GM21529 (cell line): ENCODE measurements around the gene PAGE2B.
"Not testable (repeated sequence)": the region's sequence is repeated elsewhere in the genome, so short reads cannot be mapped to it uniquely, and the experiment has no call there.

ENCODE experiments used
- ATAC-seq: cut with Tn5 transposase; IDR thresholded peaks from one replicate; pipeline ENCODE4 v1.9.1; 2021; ENCODE audit not compliant: unreplicated experiment

Gene PAGE2B

GRCh38 chrX:55107911-55108310 is 33.1 kb downstream of the PAGE2B start:
- ATAC-seq, result no peak

DNA sequence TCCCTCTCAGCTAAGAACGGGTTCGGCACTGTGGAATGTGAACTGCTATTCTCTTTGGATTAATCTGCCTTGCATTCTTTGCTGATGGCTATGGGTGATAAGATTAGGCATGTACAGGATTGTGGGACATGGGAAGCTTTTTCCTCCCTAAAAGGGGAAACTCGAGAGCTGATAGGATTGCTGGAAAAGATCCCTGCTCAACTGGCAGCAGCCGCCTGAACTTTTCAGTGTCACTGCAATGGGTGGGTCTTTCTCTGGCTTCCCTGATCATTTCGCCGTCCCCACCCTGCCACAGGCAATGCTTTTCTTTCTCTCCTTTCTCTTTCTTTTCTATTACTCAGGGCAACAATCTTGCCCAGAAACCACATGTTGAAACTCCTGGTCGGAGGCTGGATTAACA is 34.5 kb downstream of the PAGE2B start:
- ATAC-seq, result no peak

DNA sequence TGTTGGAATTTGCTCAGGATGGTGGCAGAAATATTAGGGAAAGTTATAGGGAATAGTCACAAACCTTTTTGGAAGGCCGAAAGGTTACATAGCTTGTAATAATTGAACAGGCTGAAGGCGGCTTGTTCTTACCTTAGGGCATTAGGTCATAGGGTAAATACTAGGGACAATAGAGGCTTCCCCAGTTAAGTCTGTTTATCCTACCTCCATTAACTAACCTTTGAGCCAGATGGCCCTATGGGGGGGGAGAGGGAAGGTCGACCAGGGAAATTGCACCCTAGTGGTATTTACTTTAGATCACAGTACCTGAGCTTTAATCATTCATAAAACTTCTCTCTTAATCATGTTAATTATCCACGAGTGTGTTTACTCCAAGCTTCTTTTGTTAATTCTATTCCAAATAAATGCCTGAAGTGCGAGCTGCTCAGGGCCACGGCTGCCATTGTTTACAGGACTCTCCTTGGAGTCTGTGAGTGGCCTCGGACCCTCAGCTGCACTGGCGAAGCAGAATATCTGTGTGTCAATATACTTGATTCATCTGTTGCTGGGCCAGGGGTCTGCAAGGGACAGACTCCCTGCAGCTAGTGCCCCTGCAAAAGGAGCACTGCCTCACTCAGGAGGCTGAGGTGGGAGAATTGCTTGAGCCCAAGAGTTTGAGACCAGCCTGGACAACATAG is 36.9 kb downstream of the PAGE2B start:
- no peak for ATAC-seq

DNA sequence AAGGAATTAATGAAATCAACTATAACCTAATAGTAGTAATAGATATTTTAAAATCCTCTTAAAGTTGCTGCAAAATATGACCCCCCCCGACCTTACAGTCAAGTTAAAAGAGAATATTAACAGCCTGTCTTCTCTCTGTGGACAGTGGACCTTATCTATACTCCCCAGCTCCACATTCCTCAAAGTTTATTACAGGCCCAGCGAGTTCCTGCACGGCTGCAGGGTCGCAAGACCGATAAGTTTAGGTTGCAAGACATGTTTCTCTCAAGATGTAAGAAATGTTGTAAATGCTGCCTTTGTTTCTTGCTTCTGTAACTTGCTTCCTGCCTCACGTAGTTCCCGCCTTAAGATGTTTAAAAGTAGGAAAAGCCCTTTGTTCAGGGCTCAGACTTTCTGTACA is 41.8 kb downstream of the PAGE2B start:
- ATAC-seq, result not testable (repeated sequence)

- no peak for ATAC-seq
Measured at GRCh38 chrX:55118574-55118973, 43.7 kb downstream of the PAGE2B start.

DNA sequence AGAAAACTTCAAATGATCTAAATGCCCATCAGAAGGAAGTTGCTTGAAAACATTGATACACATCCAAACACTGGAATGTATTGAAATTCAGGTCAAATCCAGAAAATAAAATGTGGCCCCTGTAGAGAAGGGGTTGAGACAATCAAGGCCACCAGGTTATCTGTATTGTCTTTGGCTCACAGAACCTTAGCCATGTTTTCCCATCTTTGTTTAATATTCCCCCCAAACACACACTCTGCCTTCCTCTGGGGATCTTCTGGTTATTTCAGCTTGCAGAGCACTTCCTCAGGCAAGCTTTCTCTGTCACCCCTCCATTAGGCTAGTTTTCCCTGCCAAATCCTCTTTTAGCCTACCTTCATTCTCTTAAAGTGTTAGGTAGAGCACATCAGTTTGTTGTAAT is 44.4 kb downstream of the PAGE2B start:
- no peak for ATAC-seq

GRCh38 chrX:55119712-55120111 is 44.9 kb downstream of the PAGE2B start:
- ATAC-seq, result no peak

DNA sequence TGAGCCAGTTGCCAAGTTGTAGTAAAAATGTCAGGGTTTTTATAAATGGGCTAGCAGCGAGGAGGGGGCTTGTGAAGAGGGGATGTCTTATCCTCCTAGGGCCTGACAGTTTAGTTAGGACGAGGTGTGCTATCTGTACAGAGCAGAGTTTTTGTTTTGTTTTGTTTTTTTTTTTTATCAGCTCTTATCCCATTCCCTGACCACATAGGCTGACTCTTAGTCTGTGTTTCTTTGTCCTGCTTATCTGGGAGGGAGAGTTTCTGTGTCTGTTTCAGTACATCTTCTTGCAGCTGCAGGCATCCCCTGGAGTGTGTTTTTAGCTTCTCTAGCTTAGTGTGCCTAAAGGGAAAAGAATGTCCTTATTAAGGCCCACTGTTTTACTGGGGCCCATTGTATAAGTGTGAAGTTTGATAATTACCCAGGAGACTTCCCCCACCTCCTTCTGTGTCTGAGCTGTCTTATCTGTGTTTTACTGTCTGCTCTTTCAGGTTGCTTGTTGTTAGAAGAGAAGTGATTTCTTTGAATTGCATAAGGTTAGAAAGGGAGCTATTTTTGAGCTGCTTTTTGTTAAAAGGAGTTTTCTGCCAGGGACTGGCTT is 46.0 kb downstream of the PAGE2B start:
- ATAC-seq, result no peak

- no peak for ATAC-seq
Measured at GRCh38 chrX:55123900-55124299, 49.1 kb downstream of the PAGE2B start.

DNA sequence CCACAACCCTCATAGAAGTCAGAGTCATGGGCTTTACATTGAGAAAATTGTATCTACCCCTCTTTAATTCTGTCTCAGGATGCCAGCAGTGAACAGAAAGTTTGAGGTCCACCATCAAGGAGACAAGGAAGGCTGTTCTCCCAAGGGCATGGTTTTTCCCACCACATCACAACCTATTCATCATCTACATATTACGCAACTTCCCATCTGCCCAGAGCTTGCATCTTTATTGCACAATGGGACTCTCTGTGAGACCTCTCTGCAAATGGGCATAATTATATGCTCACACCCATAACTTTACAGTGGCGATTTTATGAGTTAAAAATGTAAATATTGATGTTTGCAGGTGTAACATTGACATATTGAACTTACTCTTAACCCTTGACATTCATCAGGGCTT is 52.9 kb downstream of the PAGE2B start:
- ATAC-seq, result no peak
